ENCODE data around the gene TFF2. TPM values are rescaled to one million over a fixed set of nuclear protein-coding genes. Genes with fewer than 3 reads are reported as not detected.
A peak's percentile ranks its signal among the peaks of the same experiment; 100 is the strongest.

TFF2 gene
- total and polyA plus RNA-seq, 11 donors, result not detected

- DNase-seq (no peak), ATAC-seq (no peak)
- no peak for TF ChIP-seq CTCF (IDR thresholded peaks at IDR 0.05)
- no peak for TF ChIP-seq POLR2A (IDR thresholded peaks at IDR 0.05)
- Histone ChIP-seq H3K27ac (no peak overlapping the region), H3K4me1 (peaks cover 0 to 10% (median 0%) of the 10 kb centered on the region in 12 donors), H3K27me3 (peaks cover 0 to 8% (median 0%) of the 10 kb centered on the region in 9 donors), H3K36me3 (no peaks in the 10 kb centered on the region), H3K4me3 (no peak overlapping the region), H3K9me3 (peaks cover 0 to 4% (median 0%) of the 10 kb centered on the region in 12 donors)
- 92 to 96% (median 93%) methylated on average over 8 of the region's 8 CpGs for WGBS, 4 donors
- intact Hi-C loops (cut with DNase I), result no loop called here
These were observed 30.0 kb downstream of the TFF2 start for GRCh38 chr21:42320791-42321190.

- DNase-seq, result no peak
- H3K27me3 ChIP-seq, result peaks cover 0 to 8% (median 0%) of the 10 kb centered on the region in 9 donors
- intact Hi-C loops (cut with DNase I), result loop anchor here in 3 of 10 donors (10.0 kb wide), 1 partner anchor 125 kb away; no protein-coding TSS in a partner anchor
These were observed 30.8 kb downstream of the TFF2 start for GRCh38 chr21:42319851-42320572.

GRCh38 chr21:42319376-42319775, 31.4 kb downstream of the TFF2 start:
- intact Hi-C loops (cut with DNase I), result loop anchor here in 3 of 10 donors (10.0 kb wide), 1 partner anchor 125 kb away; no protein-coding TSS in a partner anchor
- 41 to 60% (median 49%) methylated on average over 10 of the region's 10 CpGs for WGBS, 4 donors
- ATAC-seq (peak in 3 of 4 donors; percentile 37 to 56 (median 41)), DNase-seq (no peak)
- Histone ChIP-seq H3K4me1 (peaks cover 0 to 10% (median 0%) of the 10 kb centered on the region in 12 donors), H3K9me3 (no peaks in the 10 kb centered on the region), H3K27ac (no peak overlapping the region), H3K36me3 (no peaks in the 10 kb centered on the region), H3K4me3 (no peak overlapping the region), H3K27me3 (peaks cover 0 to 8% (median 0%) of the 10 kb centered on the region in 9 donors)
- TF ChIP-seq CTCF (IDR thresholded peaks at IDR 0.05) (no peak), POLR2A (IDR thresholded peaks at IDR 0.05) (no peak)

More at GRCh38 chr21:42319851-42320572, 30.8 kb downstream of the TFF2 start:
- TF ChIP-seq CTCF (IDR thresholded peaks at IDR 0.05) (peak in 3 of 12 donors; percentile 13 to 20 (median 13)), POLR2A (IDR thresholded peaks at IDR 0.05) (no peak)
- H3K27ac ChIP-seq, result no peak overlapping the region
- WGBS, 4 donors, result 65 to 89% (median 76%) methylated on average over 5 to 17 of the region's 17 CpGs
- peak in 1 of 4 donors; percentile 32 for ATAC-seq
- peaks cover 0 to 10% (median 0%) of the 10 kb centered on the region in 12 donors for H3K4me1 ChIP-seq
- H3K36me3 ChIP-seq, result no peaks in the 10 kb centered on the region
- no peaks in the 10 kb centered on the region for H3K9me3 ChIP-seq
- H3K4me3 ChIP-seq, result no peak overlapping the region
